Dedifferentiated amniotic fluid mesenchymal stem cell (primary cell): ENCODE results near the gene KIF26B.

Source experiments
- DNase-seq: peaks from one replicate; pipeline ENCODE4 v3.0.0-alpha.2; 2016; ENCODE audit errors: extremely low spot score

KIF26B gene

GRCh38 chr1:245241526-245242130, 86.8 kb downstream of the KIF26B start:
- no peak for DNase-seq

GRCh38 chr1:245242989-245243388, 88.2 kb downstream of the KIF26B start:
- no peak for DNase-seq

- DNase-seq, result no peak
These were observed 90.4 kb downstream of the KIF26B start for GRCh38 chr1:245245021-245245667.

- DNase-seq, result no peak
These were observed 91.6 kb downstream of the KIF26B start for GRCh38 chr1:245246433-245246832.

- DNase-seq, result no peak
These were observed 92.6 kb downstream of the KIF26B start for GRCh38 chr1:245247356-245247755.

- no peak for DNase-seq
These were observed 93.0 kb downstream of the KIF26B start for GRCh38 chr1:245247801-245248200.

GRCh38 chr1:245248231-245248731, 93.5 kb downstream of the KIF26B start:
- no peak for DNase-seq

- no peak for DNase-seq
These were observed 101.0 kb downstream of the KIF26B start for GRCh38 chr1:245255783-245256182.

GRCh38 chr1:245256528-245256927, 101.7 kb downstream of the KIF26B start:
- DNase-seq, result no peak

GRCh38 chr1:245258271-245258920, 103.6 kb downstream of the KIF26B start:
- no peak for DNase-seq

GRCh38 chr1:245260110-245260882, 105.5 kb downstream of the KIF26B start:
- no peak for DNase-seq

GRCh38 chr1:245260883-245261282, 106.1 kb downstream of the KIF26B start:
- DNase-seq, result no peak

GRCh38 chr1:245261786-245262185, 107.0 kb downstream of the KIF26B start:
- DNase-seq, result peak; percentile 29

GRCh38 chr1:245263529-245264095, 108.8 kb downstream of the KIF26B start:
- no peak for DNase-seq

- no peak for DNase-seq
These were observed 109.4 kb downstream of the KIF26B start for GRCh38 chr1:245264226-245264625.

GRCh38 chr1:245266105-245266504, 111.3 kb downstream of the KIF26B start:
- DNase-seq, result no peak

GRCh38 chr1:245270063-245270462, 115.3 kb downstream of the KIF26B start:
- DNase-seq, result no peak

- DNase-seq, result no peak
These were observed 116.2 kb downstream of the KIF26B start for GRCh38 chr1:245270972-245271371.

GRCh38 chr1:245272676-245273075, 117.9 kb downstream of the KIF26B start:
- peak; percentile 36 for DNase-seq

- no peak for DNase-seq
These were observed 121.7 kb downstream of the KIF26B start for GRCh38 chr1:245276445-245276844.

- DNase-seq, result no peak
These were observed 122.5 kb downstream of the KIF26B start for GRCh38 chr1:245277276-245277675.

- no peak for DNase-seq
These were observed 124.1 kb downstream of the KIF26B start for GRCh38 chr1:245278846-245279245.
